ENCODE data around the gene MARCHF9. TPM values are rescaled to one million over a fixed set of nuclear protein-coding genes. Genes with fewer than 3 reads are reported as not detected.

MARCHF9 gene
- total RNA-seq, 1 donor from 2014 or later: 34.3 TPM

DNA sequence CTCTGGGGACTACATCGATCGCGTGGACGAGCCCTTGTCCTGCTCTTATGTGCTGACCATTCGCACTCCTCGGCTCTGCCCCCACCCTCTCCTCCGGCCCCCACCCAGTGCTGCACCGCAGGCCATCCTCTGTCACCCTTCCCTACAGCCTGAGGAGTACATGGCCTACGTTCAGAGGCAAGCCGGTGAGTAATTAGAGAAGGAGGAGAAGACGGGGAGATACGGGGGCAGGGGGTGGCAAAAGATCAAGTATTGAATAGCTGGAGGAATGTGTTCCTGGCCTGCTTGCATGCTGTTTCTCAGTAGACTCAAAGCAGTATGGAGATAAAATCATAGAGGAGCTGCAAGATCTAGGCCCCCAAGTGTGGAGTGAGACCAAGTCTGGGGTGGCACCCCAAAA, 39.1 kb upstream of the MARCHF9 start:
- no peak for DNase-seq (ENCODE audit: low spot score, unreplicated experiment)
- Mint-ChIP-seq H3K4me3 (ENCODE audit: low read depth) (no peak overlapping the region), H3K27me3 (no peaks in the 10 kb centered on the region), H3K4me1 (ENCODE audit: low read depth) (no peaks in the 10 kb centered on the region), H3K36me3 (ENCODE audit: insufficient read depth) (peaks cover 24% of the 10 kb centered on the region), H3K27ac (peak overlapping the region; percentile 28), H3K9me3 (ENCODE audit: low read depth) (peaks cover 4% of the 10 kb centered on the region)
- TF ChIP-seq, protein P1, sequence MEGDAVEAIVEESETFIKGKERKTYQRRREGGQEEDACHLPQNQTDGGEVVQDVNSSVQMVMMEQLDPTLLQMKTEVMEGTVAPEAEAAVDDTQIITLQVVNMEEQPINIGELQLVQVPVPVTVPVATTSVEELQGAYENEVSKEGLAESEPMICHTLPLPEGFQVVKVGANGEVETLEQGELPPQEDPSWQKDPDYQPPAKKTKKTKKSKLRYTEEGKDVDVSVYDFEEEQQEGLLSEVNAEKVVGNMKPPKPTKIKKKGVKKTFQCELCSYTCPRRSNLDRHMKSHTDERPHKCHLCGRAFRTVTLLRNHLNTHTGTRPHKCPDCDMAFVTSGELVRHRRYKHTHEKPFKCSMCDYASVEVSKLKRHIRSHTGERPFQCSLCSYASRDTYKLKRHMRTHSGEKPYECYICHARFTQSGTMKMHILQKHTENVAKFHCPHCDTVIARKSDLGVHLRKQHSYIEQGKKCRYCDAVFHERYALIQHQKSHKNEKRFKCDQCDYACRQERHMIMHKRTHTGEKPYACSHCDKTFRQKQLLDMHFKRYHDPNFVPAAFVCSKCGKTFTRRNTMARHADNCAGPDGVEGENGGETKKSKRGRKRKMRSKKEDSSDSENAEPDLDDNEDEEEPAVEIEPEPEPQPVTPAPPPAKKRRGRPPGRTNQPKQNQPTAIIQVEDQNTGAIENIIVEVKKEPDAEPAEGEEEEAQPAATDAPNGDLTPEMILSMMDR (IDR thresholded peaks at IDR 0.05; ENCODE audit: unreplicated experiment): no peak

DNA sequence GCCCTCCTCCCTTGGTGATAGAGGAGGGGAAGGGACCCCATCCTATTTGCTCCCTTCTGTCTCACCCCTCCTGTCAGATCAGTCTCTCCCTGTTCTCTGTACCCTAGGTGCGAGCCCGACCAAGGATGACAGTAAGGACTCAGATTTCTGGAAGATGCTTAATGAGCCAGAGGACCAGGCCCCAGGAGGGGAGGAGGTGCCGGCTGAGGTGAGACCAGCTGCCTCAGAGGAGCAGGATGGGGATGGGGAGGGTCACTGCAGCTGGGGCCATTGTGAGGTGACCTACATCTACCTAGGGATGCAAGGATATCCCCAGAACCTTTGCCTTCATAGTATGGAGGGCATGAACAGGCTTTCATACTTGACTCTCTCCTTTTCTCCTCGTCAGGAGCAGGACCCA, 38.6 kb upstream of the MARCHF9 start:
- H3K27ac Mint-ChIP-seq: no peak overlapping the region
- no peak overlapping the region for H3K4me3 Mint-ChIP-seq (ENCODE audit: low read depth)
- TF ChIP-seq, protein P1 (IDR thresholded peaks at IDR 0.05; ENCODE audit: unreplicated experiment): no peak
- H3K27me3 Mint-ChIP-seq: no peaks in the 10 kb centered on the region
- peaks cover 23% of the 10 kb centered on the region for H3K36me3 Mint-ChIP-seq (ENCODE audit: insufficient read depth)
- no peak for DNase-seq (ENCODE audit: low spot score, unreplicated experiment)
- peaks cover 4% of the 10 kb centered on the region for H3K9me3 Mint-ChIP-seq (ENCODE audit: low read depth)
- H3K4me1 Mint-ChIP-seq (ENCODE audit: low read depth): no peaks in the 10 kb centered on the region

DNA sequence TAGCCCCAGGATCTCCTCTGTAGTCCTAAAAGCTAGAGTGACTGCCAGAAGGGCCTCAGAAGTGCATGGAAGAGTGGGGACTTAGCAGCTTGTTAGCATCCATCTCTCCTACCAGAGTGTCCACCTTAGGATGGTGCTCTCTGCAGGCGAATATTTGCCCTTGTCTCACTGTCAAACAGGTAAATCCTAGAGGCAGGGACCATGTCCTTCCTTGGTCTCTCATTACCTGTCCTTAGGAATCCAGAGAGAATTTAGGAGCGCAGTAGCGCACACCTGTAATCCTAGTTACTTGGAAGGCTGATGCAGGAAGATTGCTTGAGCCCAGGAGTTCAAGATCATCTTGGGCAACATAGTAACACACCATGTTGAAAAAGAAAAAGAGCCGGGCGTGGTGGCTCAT, 37.8 kb upstream of the MARCHF9 start:
- peaks cover 21% of the 10 kb centered on the region for H3K36me3 Mint-ChIP-seq (ENCODE audit: insufficient read depth)
- H3K4me1 Mint-ChIP-seq (ENCODE audit: low read depth): no peaks in the 10 kb centered on the region
- H3K27ac Mint-ChIP-seq: no peak overlapping the region
- no peak for DNase-seq (ENCODE audit: low spot score, unreplicated experiment)
- no peaks in the 10 kb centered on the region for H3K27me3 Mint-ChIP-seq
- peaks cover under 1% of the 10 kb centered on the region for H3K9me3 Mint-ChIP-seq (ENCODE audit: low read depth)
- TF ChIP-seq, protein P1 (IDR thresholded peaks at IDR 0.05; ENCODE audit: unreplicated experiment): no peak
- no peak overlapping the region for H3K4me3 Mint-ChIP-seq (ENCODE audit: low read depth)

DNA sequence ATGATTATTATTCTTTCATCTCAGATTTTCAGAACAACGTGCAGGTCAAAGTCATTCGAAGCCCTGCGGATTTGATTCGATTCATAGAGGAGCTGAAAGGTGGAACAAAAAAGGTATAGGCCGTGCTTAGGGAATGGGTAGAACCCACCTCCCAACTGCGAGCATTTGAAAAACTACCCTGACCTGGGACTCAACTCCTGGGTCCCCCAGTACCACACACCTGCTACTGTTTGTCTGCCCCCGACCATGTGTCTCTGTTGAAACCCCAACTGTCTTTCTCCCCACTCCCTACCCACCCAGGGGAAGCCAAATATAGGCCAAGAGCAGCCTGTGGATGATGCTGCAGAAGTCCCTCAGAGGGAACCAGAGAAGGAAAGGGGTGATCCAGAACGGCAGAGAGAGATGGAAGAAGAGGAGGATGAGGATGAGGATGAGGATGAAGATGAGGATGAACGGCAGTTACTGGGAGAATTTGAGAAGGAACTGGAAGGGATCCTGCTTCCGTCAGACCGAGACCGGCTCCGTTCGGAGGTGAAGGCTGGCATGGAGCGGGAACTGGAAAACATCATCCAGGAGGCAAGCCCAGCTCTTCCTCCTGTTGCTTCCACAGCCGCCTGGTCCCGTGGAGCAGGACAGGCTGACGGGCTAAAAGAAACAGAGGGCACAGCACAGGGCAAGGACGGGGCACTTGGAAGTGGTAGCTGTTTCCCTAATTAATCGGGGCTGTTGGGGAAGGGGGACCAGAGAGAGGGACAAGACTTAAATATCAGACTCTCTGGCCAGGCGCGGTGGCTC, 36.9 kb upstream of the MARCHF9 start:
- H3K27ac Mint-ChIP-seq: no peak overlapping the region
- H3K4me3 Mint-ChIP-seq (ENCODE audit: low read depth): no peak overlapping the region
- H3K27me3 Mint-ChIP-seq: peaks cover 5% of the 10 kb centered on the region
- TF ChIP-seq, protein P1 (IDR thresholded peaks at IDR 0.05; ENCODE audit: unreplicated experiment): no peak
- no peaks in the 10 kb centered on the region for H3K9me3 Mint-ChIP-seq (ENCODE audit: low read depth)
- DNase-seq (ENCODE audit: low spot score, unreplicated experiment): no peak
- peaks cover 18% of the 10 kb centered on the region for H3K36me3 Mint-ChIP-seq (ENCODE audit: insufficient read depth)
- H3K4me1 Mint-ChIP-seq (ENCODE audit: low read depth): no peaks in the 10 kb centered on the region

DNA sequence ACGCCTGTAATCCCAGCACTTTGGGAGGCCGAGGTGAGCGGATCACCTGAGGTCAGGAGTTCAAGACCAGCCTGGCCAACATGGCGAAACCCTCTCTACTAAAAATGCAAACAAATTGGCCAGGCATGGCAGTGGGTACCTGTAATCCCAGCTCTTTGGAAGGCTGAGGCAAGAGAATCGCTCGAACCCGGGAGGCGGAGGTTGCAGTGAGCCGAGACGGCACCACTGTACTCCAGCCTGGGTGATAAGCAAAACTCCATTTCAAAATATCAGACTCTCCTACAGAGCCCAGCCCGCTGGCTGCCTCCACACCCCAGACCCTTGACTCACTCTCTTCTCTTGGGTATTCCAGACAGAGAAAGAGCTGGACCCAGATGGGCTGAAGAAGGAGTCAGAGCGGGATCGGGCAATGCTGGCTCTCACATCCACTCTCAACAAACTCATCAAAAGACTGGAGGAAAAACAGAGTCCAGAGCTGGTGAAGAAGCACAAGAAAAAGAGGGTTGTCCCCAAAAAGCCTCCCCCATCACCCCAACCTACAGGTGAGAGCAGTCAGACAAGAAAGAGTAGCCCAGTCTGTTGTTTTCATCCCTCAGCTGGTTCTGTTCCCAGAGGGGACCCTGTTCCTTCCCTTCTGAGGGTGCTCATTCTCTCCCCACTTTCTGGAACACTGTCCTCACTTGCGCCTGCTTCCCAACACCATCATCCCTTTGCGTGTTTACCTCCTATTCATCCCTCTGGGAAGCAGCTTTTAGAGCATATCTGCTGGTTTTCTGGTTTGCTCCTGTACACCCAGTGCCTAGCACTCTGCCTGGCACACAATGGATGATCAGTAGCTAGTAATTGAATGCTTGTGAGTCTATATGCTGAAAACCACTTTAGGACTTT, 36.0 kb upstream of the MARCHF9 start:
- H3K4me1 Mint-ChIP-seq (ENCODE audit: low read depth): no peaks in the 10 kb centered on the region
- peaks cover 17% of the 10 kb centered on the region for H3K36me3 Mint-ChIP-seq (ENCODE audit: insufficient read depth)

More for the DNA sequence above, 36.0 kb upstream of the MARCHF9 start:
- Mint-ChIP-seq H3K4me3 (ENCODE audit: low read depth) (no peak overlapping the region), H3K9me3 (ENCODE audit: low read depth) (no peaks in the 10 kb centered on the region), H3K27me3 (peaks cover 13% of the 10 kb centered on the region), H3K27ac (no peak overlapping the region)
- TF ChIP-seq, protein P1 (IDR thresholded peaks at IDR 0.05; ENCODE audit: unreplicated experiment): no peak
- no peak for DNase-seq (ENCODE audit: low spot score, unreplicated experiment)
